Fibroblast of the conjunctiva (primary cell): ENCODE data around the gene CBX4.

Source experiments
- DNase-seq: peaks from one replicate; pipeline ENCODE4 v3.0.0-alpha.2; 2010; ENCODE audit warnings: low read depth

CBX4 gene

GRCh38 chr17:79841369-79842135 is 2.3 kb upstream of the CBX4 start:
- DNase-seq = no peak

- no peak for DNase-seq
Measured at GRCh38 chr17:79840989-79841286, 1.7 kb upstream of the CBX4 start.

GRCh38 chr17:79840269-79840988 is 1.2 kb upstream of the CBX4 start:
- DNase-seq = no peak

- DNase-seq = no peak
Measured at GRCh38 chr17:79838522-79839274, 542 bp downstream of the CBX4 start.

- DNase-seq = no peak
Measured at GRCh38 chr17:79837888-79838521, 1.2 kb downstream of the CBX4 start.

- no peak for DNase-seq
Measured at GRCh38 chr17:79836972-79837887, 2.0 kb downstream of the CBX4 start.

GRCh38 chr17:79836510-79836971 is 2.7 kb downstream of the CBX4 start:
- DNase-seq = no peak

- no peak for DNase-seq
Measured at GRCh38 chr17:79835953-79836509, 3.2 kb downstream of the CBX4 start.

GRCh38 chr17:79835470-79835899 is 3.8 kb downstream of the CBX4 start:
- DNase-seq = no peak

GRCh38 chr17:79834565-79835469 is 4.4 kb downstream of the CBX4 start:
- no peak for DNase-seq

- DNase-seq = no peak
Measured at GRCh38 chr17:79833744-79834564, 5.3 kb downstream of the CBX4 start.

GRCh38 chr17:79833110-79833450 is 6.2 kb downstream of the CBX4 start:
- DNase-seq = no peak

- no peak for DNase-seq
Measured at GRCh38 chr17:79832218-79833109, 6.8 kb downstream of the CBX4 start.

GRCh38 chr17:79831265-79832217 is 7.7 kb downstream of the CBX4 start:
- no peak for DNase-seq

- DNase-seq = no peak
Measured at GRCh38 chr17:79830763-79831264, 8.4 kb downstream of the CBX4 start.

- no peak for DNase-seq
Measured at GRCh38 chr17:79830303-79830702, 8.9 kb downstream of the CBX4 start.

GRCh38 chr17:79829457-79829856 is 9.8 kb downstream of the CBX4 start:
- DNase-seq = no peak
